ENCODE measurements around the gene AZIN2.

The AZIN2 gene

GRCh38 chr1:33157131-33157530, 76.2 kb downstream of the AZIN2 start:
- no peak for DNase-seq

GRCh38 chr1:33158366-33158765, 77.4 kb downstream of the AZIN2 start:
- DNase-seq, result no peak

- DNase-seq, result no peak
Measured at GRCh38 chr1:33159577-33159976, 78.6 kb downstream of the AZIN2 start.

DNA sequence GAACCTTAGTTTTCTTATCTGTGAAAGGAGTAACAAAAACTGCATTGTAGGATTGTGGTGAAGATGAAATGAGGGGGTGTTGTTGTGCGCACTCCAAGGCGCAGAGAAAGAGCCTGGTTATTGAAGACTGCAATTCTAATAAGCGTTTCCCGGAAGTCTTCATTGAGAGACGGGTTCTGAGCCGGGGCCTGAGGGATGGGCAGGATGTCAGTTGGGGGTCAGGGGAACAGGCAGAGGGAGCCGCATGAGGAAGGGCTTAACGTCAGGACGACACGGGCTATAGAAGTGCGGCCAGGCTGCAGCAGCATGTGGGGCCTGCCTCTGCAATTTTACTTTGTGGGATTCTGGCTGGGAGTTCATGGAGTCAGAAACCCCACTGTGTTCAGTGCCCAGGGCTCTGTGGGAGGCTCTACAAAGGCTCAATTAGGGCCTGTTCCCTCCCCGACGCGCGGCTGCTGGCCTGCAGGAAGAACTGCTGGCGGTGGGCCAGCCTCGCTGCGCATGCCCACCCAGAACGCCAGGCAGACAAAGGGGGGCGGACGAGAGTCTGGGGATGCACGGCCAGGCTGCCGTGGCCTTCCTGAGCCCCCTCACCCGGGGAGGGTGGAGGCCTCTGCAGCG, 80.2 kb downstream of the AZIN2 start:
- DNase-seq, result peak; percentile 85

- DNase-seq, result no peak
Measured at GRCh38 chr1:33162141-33162540, 81.2 kb downstream of the AZIN2 start.

GRCh38 chr1:33163621-33164519, 82.9 kb downstream of the AZIN2 start:
- DNase-seq, result no peak

DNA sequence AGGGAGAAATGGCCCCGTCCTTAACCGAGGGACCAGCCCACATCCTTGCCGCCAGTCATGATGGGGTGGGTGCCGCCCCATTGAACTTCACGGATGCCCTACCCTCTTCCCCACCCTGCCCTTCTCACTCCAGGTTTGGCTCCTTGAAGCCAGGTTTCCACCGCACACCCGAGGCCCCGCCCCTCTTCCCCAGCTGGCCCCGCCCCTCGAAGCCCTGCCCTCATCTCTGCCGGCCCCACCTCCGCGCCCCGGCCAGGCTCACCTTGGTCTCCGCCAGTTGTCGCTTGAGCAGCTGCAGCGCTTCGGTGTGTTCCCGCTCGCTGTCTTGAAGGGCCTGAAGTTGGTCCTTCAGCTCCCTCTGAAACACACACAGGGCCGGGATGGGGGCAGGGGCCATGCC, 84.3 kb downstream of the AZIN2 start:
- no peak for DNase-seq

DNA sequence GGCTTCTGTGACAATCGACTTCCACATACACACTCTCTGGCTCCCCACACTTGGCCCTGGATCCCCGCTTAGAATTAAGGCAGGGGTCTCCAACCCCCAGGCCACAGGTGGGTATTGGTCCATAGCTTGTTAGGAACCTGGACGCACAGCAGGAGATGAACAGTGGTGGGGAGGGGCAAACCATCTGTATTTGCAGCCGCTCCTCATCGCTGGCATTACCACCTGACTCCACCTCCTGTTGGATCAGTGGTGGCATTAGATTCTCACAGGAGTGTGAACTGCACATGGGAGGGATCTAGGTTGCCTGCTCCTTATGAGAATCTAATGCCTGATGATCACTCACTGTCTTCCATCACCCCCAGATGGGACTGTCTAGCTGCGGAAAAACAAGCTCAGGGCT, 84.9 kb downstream of the AZIN2 start:
- no peak for DNase-seq

GRCh38 chr1:33167650-33168447, 86.9 kb downstream of the AZIN2 start:
- DNase-seq, result no peak

GRCh38 chr1:33168556-33169289, 87.8 kb downstream of the AZIN2 start:
- no peak for DNase-seq

DNA sequence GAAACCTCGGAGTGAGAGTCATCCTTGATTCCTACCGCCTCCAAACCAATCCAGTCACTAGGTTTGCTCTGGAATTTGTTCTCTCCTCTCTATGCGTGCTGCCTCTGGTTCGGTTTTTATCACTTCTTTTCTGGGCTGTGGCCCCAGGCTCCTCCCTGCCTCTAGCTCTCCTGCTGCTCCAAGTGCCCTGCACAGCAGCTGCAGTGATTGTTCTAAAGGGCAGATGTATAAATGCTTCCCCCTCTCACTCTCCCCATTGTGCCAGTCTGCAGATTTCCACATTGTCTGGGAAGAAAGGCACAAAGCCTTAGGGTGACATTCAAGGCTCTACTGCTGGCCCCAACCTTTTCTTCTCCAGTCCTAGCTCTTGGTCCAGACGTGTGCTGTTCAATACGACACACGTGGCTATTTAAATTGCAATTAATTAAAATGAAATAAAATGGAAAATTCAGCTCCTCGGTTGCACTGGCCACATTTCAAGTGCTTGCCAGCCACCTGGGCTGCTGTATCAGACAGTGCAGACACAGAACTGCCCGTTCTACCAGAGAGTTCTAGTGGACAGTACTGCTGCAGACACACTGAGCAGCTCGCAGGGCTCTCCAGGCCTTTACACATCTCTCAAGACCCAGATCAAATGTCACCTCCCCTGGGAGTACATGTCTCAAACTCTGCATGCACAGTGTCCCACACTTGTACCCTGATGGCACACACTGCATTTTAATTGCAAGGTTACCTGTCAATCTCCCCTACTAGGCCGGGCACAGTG, 88.5 kb downstream of the AZIN2 start:
- DNase-seq, result no peak

Measured in NCI-H1105 (cell line).